ENCODE measurements around the gene PROM1.

GRCh38 chr4:15988222-15988621 lies 95.6 kb downstream of the PROM1 start:
- TF ChIP-seq POLR2A (IDR thresholded peaks at IDR 0.05), result no peak
- TF ChIP-seq CTCF (IDR thresholded peaks at IDR 0.05), result no peak
- TF ChIP-seq POLR2AphosphoS5 (IDR thresholded peaks at IDR 0.05), result no peak
- TF ChIP-seq EP300 (IDR thresholded peaks at IDR 0.05), result no peak
